ENCODE results near the gene STRN3.

Gene STRN3

DNA sequence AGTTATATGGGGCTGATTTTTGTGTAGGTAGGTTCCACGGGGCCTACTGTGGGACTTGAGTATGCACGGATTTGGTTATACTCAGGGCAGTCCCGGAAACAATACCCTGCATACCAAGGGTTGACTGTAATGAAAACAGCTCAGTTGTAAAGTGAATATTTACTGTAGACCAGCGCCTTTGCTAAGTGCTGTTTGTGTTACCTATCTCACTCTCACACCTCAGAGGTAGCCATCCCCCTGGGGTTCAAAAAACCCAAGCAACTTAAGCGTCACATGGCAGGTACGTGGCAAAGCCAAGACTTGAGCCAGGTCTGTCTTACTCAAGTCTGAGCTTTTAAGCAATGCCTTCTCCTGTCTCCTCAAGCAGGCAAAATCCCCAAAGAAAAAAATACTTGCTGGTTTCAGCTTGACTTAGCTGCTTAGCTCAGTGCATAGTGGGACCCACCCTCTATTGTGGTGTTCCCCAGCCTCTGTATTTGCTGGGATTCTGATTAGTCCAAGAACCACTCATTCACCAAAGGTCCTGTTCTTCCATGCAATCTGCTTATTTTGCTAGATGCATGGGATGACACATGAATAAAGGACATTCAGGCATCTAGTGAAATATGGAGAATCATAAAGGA is 34.2 kb upstream of the STRN3 start:
- no peak for ATAC-seq
- TF ChIP-seq CSRNP3 (CRISPR knock-in tag; IDR thresholded peaks at IDR 0.05) (no peak), ESRRG (CRISPR knock-in tag; IDR thresholded peaks at IDR 0.05) (no peak), CSDC2 (CRISPR knock-in tag; IDR thresholded peaks at IDR 0.05) (no peak), ZNF70 (CRISPR knock-in tag; IDR thresholded peaks at IDR 0.05) (no peak), ZNF565 (CRISPR knock-in tag; conservative IDR thresholded peaks at IDR 0.05; ENCODE audit: low read depth) (no peak), BACH2 (CRISPR knock-in tag; IDR thresholded peaks at IDR 0.05; ENCODE audit: borderline replicate concordance) (no peak), ZFP30 (CRISPR knock-in tag; IDR thresholded peaks at IDR 0.05) (no peak), GLIS3 (CRISPR knock-in tag; IDR thresholded peaks at IDR 0.05) (no peak), SNAI2 (CRISPR knock-in tag; IDR thresholded peaks at IDR 0.05) (no peak), ZFP3 (CRISPR knock-in tag; IDR thresholded peaks at IDR 0.05) (no peak), ARNTL (CRISPR knock-in tag; IDR thresholded peaks at IDR 0.05; ENCODE audit: borderline replicate concordance, low read depth) (no peak), ZNF8 (CRISPR knock-in tag; IDR thresholded peaks at IDR 0.05) (no peak)

GRCh38 chr14:31059152-31059924 is 33.2 kb upstream of the STRN3 start:
- no peak for TF ChIP-seq TCF4 (CRISPR knock-in tag; IDR thresholded peaks at IDR 0.05; ENCODE audit: borderline replicate concordance)
- TF ChIP-seq, protein P1, sequence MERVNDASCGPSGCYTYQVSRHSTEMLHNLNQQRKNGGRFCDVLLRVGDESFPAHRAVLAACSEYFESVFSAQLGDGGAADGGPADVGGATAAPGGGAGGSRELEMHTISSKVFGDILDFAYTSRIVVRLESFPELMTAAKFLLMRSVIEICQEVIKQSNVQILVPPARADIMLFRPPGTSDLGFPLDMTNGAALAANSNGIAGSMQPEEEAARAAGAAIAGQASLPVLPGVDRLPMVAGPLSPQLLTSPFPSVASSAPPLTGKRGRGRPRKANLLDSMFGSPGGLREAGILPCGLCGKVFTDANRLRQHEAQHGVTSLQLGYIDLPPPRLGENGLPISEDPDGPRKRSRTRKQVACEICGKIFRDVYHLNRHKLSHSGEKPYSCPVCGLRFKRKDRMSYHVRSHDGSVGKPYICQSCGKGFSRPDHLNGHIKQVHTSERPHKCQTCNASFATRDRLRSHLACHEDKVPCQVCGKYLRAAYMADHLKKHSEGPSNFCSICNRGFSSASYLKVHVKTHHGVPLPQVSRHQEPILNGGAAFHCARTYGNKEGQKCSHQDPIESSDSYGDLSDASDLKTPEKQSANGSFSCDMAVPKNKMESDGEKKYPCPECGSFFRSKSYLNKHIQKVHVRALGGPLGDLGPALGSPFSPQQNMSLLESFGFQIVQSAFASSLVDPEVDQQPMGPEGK (CRISPR knock-in tag; IDR thresholded peaks at IDR 0.05; ENCODE audit: borderline replicate concordance) = no peak
- no peak for TF ChIP-seq SNAI2 (CRISPR knock-in tag; IDR thresholded peaks at IDR 0.05)
- no peak for TF ChIP-seq ZNF8 (CRISPR knock-in tag; IDR thresholded peaks at IDR 0.05)
- TF ChIP-seq ZNF70 (CRISPR knock-in tag; IDR thresholded peaks at IDR 0.05) = no peak
- TF ChIP-seq TOX (CRISPR knock-in tag; IDR thresholded peaks at IDR 0.05; ENCODE audit: borderline replicate concordance) = no peak
- TF ChIP-seq RARB (CRISPR knock-in tag; IDR thresholded peaks at IDR 0.05) = no peak
- no peak for TF ChIP-seq ARNTL (CRISPR knock-in tag; IDR thresholded peaks at IDR 0.05; ENCODE audit: borderline replicate concordance, low read depth)
- no peak for TF ChIP-seq PPARA (CRISPR knock-in tag; IDR thresholded peaks at IDR 0.05; ENCODE audit: borderline replicate concordance)
- TF ChIP-seq BACH2 (CRISPR knock-in tag; IDR thresholded peaks at IDR 0.05; ENCODE audit: borderline replicate concordance) = no peak
- TF ChIP-seq, protein P2, sequence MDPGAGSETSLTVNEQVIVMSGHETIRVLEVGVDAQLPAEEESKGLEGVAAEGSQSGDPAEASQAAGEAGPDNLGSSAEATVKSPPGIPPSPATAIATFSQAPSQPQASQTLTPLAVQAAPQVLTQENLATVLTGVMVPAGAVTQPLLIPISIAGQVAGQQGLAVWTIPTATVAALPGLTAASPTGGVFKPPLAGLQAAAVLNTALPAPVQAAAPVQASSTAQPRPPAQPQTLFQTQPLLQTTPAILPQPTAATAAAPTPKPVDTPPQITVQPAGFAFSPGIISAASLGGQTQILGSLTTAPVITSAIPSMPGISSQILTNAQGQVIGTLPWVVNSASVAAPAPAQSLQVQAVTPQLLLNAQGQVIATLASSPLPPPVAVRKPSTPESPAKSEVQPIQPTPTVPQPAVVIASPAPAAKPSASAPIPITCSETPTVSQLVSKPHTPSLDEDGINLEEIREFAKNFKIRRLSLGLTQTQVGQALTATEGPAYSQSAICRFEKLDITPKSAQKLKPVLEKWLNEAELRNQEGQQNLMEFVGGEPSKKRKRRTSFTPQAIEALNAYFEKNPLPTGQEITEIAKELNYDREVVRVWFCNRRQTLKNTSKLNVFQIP (CRISPR knock-in tag; IDR thresholded peaks at IDR 0.05; ENCODE audit: borderline replicate concordance, low read depth) = no peak
- no peak for ATAC-seq

GRCh38 chr14:31057701-31058364 is 31.7 kb upstream of the STRN3 start:
- no peak for ATAC-seq
- TF ChIP-seq ARNTL (CRISPR knock-in tag; IDR thresholded peaks at IDR 0.05; ENCODE audit: borderline replicate concordance, low read depth) (no peak), RARB (CRISPR knock-in tag; IDR thresholded peaks at IDR 0.05) (no peak), BACH2 (CRISPR knock-in tag; IDR thresholded peaks at IDR 0.05; ENCODE audit: borderline replicate concordance) (no peak), ZNF70 (CRISPR knock-in tag; IDR thresholded peaks at IDR 0.05) (no peak), ZFP3 (CRISPR knock-in tag; IDR thresholded peaks at IDR 0.05) (no peak), ESRRG (CRISPR knock-in tag; IDR thresholded peaks at IDR 0.05) (no peak), SNAI2 (CRISPR knock-in tag; IDR thresholded peaks at IDR 0.05) (no peak), ZC3H10 (CRISPR knock-in tag; IDR thresholded peaks at IDR 0.05) (no peak), OSR1 (CRISPR knock-in tag; IDR thresholded peaks at IDR 0.05) (no peak), PPARA (CRISPR knock-in tag; IDR thresholded peaks at IDR 0.05; ENCODE audit: borderline replicate concordance) (no peak), CSRNP3 (CRISPR knock-in tag; IDR thresholded peaks at IDR 0.05) (no peak), TOX (CRISPR knock-in tag; IDR thresholded peaks at IDR 0.05; ENCODE audit: borderline replicate concordance) (no peak), TCF4 (CRISPR knock-in tag; IDR thresholded peaks at IDR 0.05; ENCODE audit: borderline replicate concordance) (no peak)
- TF ChIP-seq, protein P2 (CRISPR knock-in tag; IDR thresholded peaks at IDR 0.05; ENCODE audit: borderline replicate concordance, low read depth) = no peak
- TF ChIP-seq, protein P3, sequence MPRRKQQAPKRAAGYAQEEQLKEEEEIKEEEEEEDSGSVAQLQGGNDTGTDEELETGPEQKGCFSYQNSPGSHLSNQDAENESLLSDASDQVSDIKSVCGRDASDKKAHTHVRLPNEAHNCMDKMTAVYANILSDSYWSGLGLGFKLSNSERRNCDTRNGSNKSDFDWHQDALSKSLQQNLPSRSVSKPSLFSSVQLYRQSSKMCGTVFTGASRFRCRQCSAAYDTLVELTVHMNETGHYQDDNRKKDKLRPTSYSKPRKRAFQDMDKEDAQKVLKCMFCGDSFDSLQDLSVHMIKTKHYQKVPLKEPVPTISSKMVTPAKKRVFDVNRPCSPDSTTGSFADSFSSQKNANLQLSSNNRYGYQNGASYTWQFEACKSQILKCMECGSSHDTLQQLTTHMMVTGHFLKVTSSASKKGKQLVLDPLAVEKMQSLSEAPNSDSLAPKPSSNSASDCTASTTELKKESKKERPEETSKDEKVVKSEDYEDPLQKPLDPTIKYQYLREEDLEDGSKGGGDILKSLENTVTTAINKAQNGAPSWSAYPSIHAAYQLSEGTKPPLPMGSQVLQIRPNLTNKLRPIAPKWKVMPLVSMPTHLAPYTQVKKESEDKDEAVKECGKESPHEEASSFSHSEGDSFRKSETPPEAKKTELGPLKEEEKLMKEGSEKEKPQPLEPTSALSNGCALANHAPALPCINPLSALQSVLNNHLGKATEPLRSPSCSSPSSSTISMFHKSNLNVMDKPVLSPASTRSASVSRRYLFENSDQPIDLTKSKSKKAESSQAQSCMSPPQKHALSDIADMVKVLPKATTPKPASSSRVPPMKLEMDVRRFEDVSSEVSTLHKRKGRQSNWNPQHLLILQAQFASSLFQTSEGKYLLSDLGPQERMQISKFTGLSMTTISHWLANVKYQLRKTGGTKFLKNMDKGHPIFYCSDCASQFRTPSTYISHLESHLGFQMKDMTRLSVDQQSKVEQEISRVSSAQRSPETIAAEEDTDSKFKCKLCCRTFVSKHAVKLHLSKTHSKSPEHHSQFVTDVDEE (CRISPR knock-in tag; IDR thresholded peaks at IDR 0.05) = no peak

Measured in SK-N-SH treated with all-trans-retinoic acid at 6 μM for 48 hours (cell line).